Mucosa of rectum (tissue), 2 donors: ENCODE measurements around the gene SPTA1.

Source experiments
- H3K27ac ChIP-seq, 2 donors: one replicate each; pipeline ENCODE4 v1.7.0; 2013; ENCODE audit warnings: inconsistent platforms in 2 of 2, low read depth in 2 of 2, low read length in 2 of 2
- H3K27me3 ChIP-seq, 2 donors: one replicate each; pipeline ENCODE4 v1.7.0; 2013; ENCODE audit warnings: low read length in 2 of 2; ENCODE audit not compliant: control insufficient read depth in 2 of 2, insufficient read depth in 2 of 2
- H3K36me3 ChIP-seq, 2 donors: one replicate each; pipeline ENCODE4 v1.7.0; 2013; ENCODE audit warnings: low read length in 2 of 2; ENCODE audit not compliant: control insufficient read depth in 2 of 2, insufficient read depth in 2 of 2
- H3K4me1 ChIP-seq, 2 donors: one replicate each; pipeline ENCODE4 v1.7.0; 2013; ENCODE audit warnings: low read length in 2 of 2, mild to moderate bottlenecking in 1 of 2; ENCODE audit not compliant: control insufficient read depth in 2 of 2, insufficient read depth in 2 of 2
- H3K4me3 ChIP-seq, 2 donors: one replicate each; pipeline ENCODE4 v1.7.0; 2013; ENCODE audit warnings: low read length in 2 of 2
- H3K9ac ChIP-seq, 2 donors: one replicate each; pipeline ENCODE4 v1.7.0; 2013; ENCODE audit warnings: low read length in 2 of 2, low read depth in 1 of 2, mild to moderate bottlenecking in 1 of 2
- H3K9me3 ChIP-seq, 2 donors: one replicate each; pipeline ENCODE4 v1.7.0; 2013; ENCODE audit warnings: low read length in 2 of 2; ENCODE audit not compliant: control insufficient read depth in 2 of 2
- donor health status: healthy.
- donor health status: Normal muscosa, but diverticular disease.

Gene SPTA1

DNA sequence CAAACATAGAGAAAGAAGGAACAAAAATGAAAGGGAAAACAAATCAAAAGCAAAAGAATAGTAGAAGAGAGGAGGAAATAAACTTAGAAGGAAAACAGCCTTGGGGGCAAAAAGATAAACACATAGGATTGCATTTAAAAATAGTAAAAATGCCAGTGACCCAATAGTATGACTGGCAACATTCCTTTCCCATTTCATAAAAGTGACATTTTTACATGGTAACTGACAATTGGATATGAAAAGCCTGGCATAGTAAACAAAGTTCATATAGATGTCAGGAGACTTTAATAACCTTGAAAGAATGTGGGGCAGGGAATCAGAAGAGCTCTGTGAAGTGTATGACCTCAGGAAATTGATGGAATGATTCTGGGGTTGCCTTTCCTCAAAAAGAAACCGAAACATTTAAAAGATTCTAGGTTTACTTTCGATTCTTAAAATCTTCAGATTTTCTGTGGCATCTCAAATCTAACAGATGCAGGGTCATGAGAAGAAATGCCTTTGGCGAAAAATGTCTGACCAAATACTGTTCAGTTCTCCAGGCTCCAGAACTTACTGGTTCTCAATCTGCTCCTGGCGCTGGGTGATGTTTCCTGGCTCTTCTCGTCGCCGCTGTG, 33.7 kb downstream of the SPTA1 start:
- Histone ChIP-seq H3K27ac (no peak overlapping the region), H3K9ac (no peak overlapping the region), H3K4me1 (no peaks in the 10 kb centered on the region), H3K27me3 (no peaks in the 10 kb centered on the region), H3K4me3 (no peak overlapping the region), H3K9me3 (no peaks in the 10 kb centered on the region), H3K36me3 (no peaks in the 10 kb centered on the region)

- H3K9ac ChIP-seq: no peak overlapping the region
- H3K36me3 ChIP-seq: no peaks in the 10 kb centered on the region
- H3K9me3 ChIP-seq: no peaks in the 10 kb centered on the region
- no peak overlapping the region for H3K4me3 ChIP-seq
- H3K27me3 ChIP-seq: no peaks in the 10 kb centered on the region
- H3K4me1 ChIP-seq: peaks cover 0 to 2% of the 10 kb centered on the region in 2 donors
- H3K27ac ChIP-seq: no peak overlapping the region
Observed at GRCh38 chr1:158649052-158649451, 37.5 kb downstream of the SPTA1 start.

DNA sequence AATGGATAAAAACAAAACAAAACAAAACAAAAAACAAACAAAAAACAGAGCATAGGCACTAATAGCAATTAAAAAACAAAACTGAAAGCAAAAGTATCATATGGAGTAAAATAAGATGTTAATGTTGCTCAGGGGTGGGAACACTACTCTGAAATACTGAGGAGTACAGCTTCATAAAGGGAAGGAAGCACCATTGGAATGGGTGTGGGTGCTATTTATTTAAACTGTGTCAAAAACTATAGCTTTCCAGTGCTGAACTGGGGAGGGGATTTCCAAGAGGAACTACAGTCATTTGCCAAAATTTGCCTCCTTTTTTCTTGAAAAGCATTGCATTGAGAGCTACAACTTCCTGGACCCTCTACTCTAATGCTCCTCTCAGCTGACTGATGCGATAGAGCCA, 40.0 kb downstream of the SPTA1 start:
- H3K9ac ChIP-seq: no peak overlapping the region
- H3K36me3 ChIP-seq: no peaks in the 10 kb centered on the region
- H3K4me3 ChIP-seq: no peak overlapping the region
- no peaks in the 10 kb centered on the region for H3K27me3 ChIP-seq
- H3K4me1 ChIP-seq: peaks cover 0 to 2% of the 10 kb centered on the region in 2 donors
- no peaks in the 10 kb centered on the region for H3K9me3 ChIP-seq
- no peak overlapping the region for H3K27ac ChIP-seq

DNA sequence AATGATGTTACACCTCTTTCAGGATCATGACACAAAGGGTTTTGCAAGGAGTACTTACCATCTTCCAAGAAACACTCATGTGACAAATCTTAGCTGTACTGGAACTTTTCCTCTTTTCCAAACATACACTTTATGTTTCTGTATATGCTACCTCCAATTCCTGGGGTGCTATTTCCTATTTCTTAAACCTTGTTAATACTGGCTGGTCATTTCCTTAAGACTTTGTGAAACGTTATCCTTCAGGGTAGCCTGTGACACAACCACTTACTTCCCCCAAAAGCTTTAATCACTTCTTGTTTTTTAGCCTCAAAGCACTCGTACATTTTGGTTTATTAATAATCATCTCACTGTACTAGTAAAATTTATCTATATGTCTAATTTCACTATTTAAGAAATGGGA, 42.1 kb downstream of the SPTA1 start:
- H3K27me3 ChIP-seq: no peaks in the 10 kb centered on the region
- H3K9me3 ChIP-seq: no peaks in the 10 kb centered on the region
- no peaks in the 10 kb centered on the region for H3K36me3 ChIP-seq
- no peak overlapping the region for H3K9ac ChIP-seq
- peaks cover 0 to 2% of the 10 kb centered on the region in 2 donors for H3K4me1 ChIP-seq
- no peak overlapping the region for H3K27ac ChIP-seq
- no peak overlapping the region for H3K4me3 ChIP-seq

- no peak overlapping the region for H3K9ac ChIP-seq
- H3K4me1 ChIP-seq: no peaks in the 10 kb centered on the region
- no peaks in the 10 kb centered on the region for H3K9me3 ChIP-seq
- no peak overlapping the region for H3K4me3 ChIP-seq
- H3K27ac ChIP-seq: no peak overlapping the region
- no peaks in the 10 kb centered on the region for H3K27me3 ChIP-seq
- no peaks in the 10 kb centered on the region for H3K36me3 ChIP-seq
Observed at GRCh38 chr1:158638904-158639303, 47.6 kb downstream of the SPTA1 start.

DNA sequence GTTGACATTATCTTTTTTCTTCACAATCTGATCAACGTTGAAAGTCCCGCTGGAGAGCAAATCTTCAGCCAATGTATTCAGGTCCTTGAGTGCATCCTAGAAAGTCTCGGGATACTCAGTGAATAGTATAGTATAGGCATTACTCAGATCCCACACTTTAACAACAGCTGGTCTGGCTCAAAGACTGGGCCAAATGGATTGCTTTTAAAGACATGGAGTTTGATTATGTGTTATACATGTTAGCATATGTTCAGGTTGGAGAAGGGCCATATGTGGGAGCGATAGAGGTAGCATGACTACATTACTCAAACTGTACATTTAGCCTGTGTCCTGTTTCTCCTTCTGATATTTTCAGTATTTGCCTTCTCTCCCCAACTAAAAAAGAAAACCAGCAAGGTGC, 48.4 kb downstream of the SPTA1 start:
- no peaks in the 10 kb centered on the region for H3K4me1 ChIP-seq
- no peak overlapping the region for H3K4me3 ChIP-seq
- H3K36me3 ChIP-seq: no peaks in the 10 kb centered on the region
- H3K9ac ChIP-seq: no peak overlapping the region
- no peak overlapping the region for H3K27ac ChIP-seq
- H3K9me3 ChIP-seq: no peaks in the 10 kb centered on the region
- no peaks in the 10 kb centered on the region for H3K27me3 ChIP-seq

DNA sequence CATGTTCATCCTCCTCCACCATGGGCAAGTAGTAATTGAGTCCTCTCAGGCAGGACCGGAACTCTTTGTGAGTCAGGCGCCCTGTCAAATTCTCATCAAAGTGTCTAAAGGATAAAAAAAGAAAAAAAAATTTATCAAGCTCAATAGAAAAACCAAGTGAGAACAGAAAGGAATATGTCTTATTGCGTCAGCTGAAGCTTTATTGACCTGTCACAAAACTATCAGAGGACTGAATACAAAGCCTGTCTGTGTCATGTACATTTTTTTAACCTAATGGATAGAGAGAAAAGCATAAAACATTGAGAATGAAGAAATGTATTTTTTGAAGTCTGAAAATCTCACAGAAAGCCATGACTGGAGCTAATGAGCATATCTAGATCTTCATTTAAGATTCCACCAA, 72.8 kb downstream of the SPTA1 start:
- H3K9me3 ChIP-seq: no peaks in the 10 kb centered on the region
- H3K36me3 ChIP-seq: no peaks in the 10 kb centered on the region
- no peaks in the 10 kb centered on the region for H3K4me1 ChIP-seq
- no peak overlapping the region for H3K27ac ChIP-seq
- H3K9ac ChIP-seq: no peak overlapping the region
- H3K4me3 ChIP-seq: no peak overlapping the region
- no peaks in the 10 kb centered on the region for H3K27me3 ChIP-seq

DNA sequence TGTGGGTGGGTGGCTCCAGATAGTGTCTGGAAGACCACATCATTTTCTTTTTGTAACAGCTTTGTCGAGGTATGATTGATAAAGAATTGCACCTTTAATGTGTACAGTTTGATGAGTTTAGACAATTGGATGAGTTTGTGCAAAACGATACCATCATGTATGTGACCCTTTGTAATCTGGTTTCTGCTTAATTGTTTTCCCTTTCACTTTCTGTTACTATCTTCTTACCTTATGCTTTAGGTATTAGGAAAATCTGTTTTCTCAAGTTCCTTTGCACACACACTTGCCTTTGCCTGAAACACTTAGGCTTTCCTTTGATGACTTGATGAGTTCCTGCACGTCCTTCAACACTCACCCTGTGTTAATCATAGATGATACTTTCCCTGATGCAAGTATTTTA, 74.6 kb downstream of the SPTA1 start:
- Histone ChIP-seq H3K4me1 (no peaks in the 10 kb centered on the region), H3K9ac (no peak overlapping the region), H3K9me3 (no peaks in the 10 kb centered on the region), H3K27me3 (no peaks in the 10 kb centered on the region), H3K27ac (no peak overlapping the region), H3K36me3 (no peaks in the 10 kb centered on the region), H3K4me3 (no peak overlapping the region)

GRCh38 chr1:158607296-158607695, 79.2 kb downstream of the SPTA1 start:
- no peak overlapping the region for H3K4me3 ChIP-seq
- H3K27ac ChIP-seq: no peak overlapping the region
- no peaks in the 10 kb centered on the region for H3K27me3 ChIP-seq
- no peaks in the 10 kb centered on the region for H3K9me3 ChIP-seq
- no peaks in the 10 kb centered on the region for H3K36me3 ChIP-seq
- H3K4me1 ChIP-seq: no peaks in the 10 kb centered on the region
- H3K9ac ChIP-seq: no peak overlapping the region

GRCh38 chr1:158604968-158605367, 81.5 kb downstream of the SPTA1 start, which contains the start of gene OR10Z1:
Gene OR10Z1 (plus strand): TSS chr1:158605268. CDS start chr1:158606439, 1,171 bp downstream.
- Histone ChIP-seq H3K9me3 (no peaks in the 10 kb centered on the region), H3K27ac (no peak within 1 kb of the TSS), H3K4me3 (no peak within 1 kb of the TSS), H3K9ac (no peak within 1 kb of the TSS), H3K27me3 (no peaks in the 10 kb centered on the region), H3K36me3 (no peaks in the 10 kb centered on the region), H3K4me1 (no peaks in the 10 kb centered on the region)

- no peak overlapping the region for H3K9ac ChIP-seq
- H3K4me1 ChIP-seq: no peaks in the 10 kb centered on the region
- no peaks in the 10 kb centered on the region for H3K27me3 ChIP-seq
- H3K36me3 ChIP-seq: no peaks in the 10 kb centered on the region
- no peak overlapping the region for H3K4me3 ChIP-seq
- peaks cover 6 to 7% of the 10 kb centered on the region in 2 donors for H3K9me3 ChIP-seq
- H3K27ac ChIP-seq: no peak overlapping the region
Observed at GRCh38 chr1:158600735-158601134, 85.8 kb downstream of the SPTA1 start.
